Large intestine (tissue), 3 donors: ENCODE data around the gene CLPTM1. TPM values are rescaled to one million over a fixed set of nuclear protein-coding genes. Genes with fewer than 3 reads are reported as not detected.

Source experiments
- DNase-seq, 2 donors: peaks; one replicate each; pipeline versions ENCODE4 v3.0.0 to v3.0.0-alpha.2; 2013
- H3K27ac ChIP-seq: one replicate; pipeline ENCODE4 v1.5.1; 2013; ENCODE audit warnings: low read length
- H3K27me3 ChIP-seq: 2 replicates; pipeline ENCODE4 v1.6.1; 2013; ENCODE audit warnings: low read length; ENCODE audit not compliant: control insufficient read depth, insufficient read depth
- H3K36me3 ChIP-seq: 2 replicates; pipeline ENCODE4 v1.6.1; 2013; ENCODE audit warnings: low read length; ENCODE audit not compliant: control insufficient read depth, insufficient read depth
- H3K4me1 ChIP-seq: one replicate; pipeline ENCODE4 v1.6.1; 2013; ENCODE audit warnings: low read length; ENCODE audit not compliant: control insufficient read depth, insufficient read depth
- H3K4me3 ChIP-seq: one replicate; pipeline ENCODE4 v1.5.1; 2013; ENCODE audit warnings: low read length
- H3K9me3 ChIP-seq: one replicate; pipeline ENCODE4 v1.6.1; 2013; ENCODE audit warnings: mild to moderate bottlenecking, low read depth, low read length, moderate library complexity; ENCODE audit not compliant: control insufficient read depth
- WGBS: methylation state at CpG from one replicate; pipeline ENCODE4 v1.1.5; 2013; ENCODE audit warnings: low lambda C conversion rate; ENCODE audit not compliant: insufficient coverage; 5-methylcytosine and 5-hydroxymethylcytosine counted together
- polyA plus RNA-seq: library from polyadenylated mRNA; unstranded; fragments of 120-200 nt; gene quantifications from one replicate; pipeline ENCODE4 v1.2.1, GENCODE V29; 2013

Gene CLPTM1
- polyA plus RNA-seq, 1 donor = 91.6 TPM

- Histone ChIP-seq H3K4me3 (no peak overlapping the region), H3K36me3 (peaks cover 21% of the 10 kb centered on the region)
Observed at GRCh38 chr19:45027371-45027770, 72.2 kb downstream of the CLPTM1 start.

GRCh38 chr19:45030825-45031224 lies 75.6 kb downstream of the CLPTM1 start:
- Histone ChIP-seq H3K27ac (no peak overlapping the region), H3K9me3 (no peaks in the 10 kb centered on the region), H3K36me3 (peaks cover 37% of the 10 kb centered on the region), H3K4me1 (no peaks in the 10 kb centered on the region), H3K4me3 (no peak overlapping the region), H3K27me3 (no peaks in the 10 kb centered on the region)
- no peak for DNase-seq
- WGBS = 88% methylated on average over 2 of the region's 6 CpGs

More at GRCh38 chr19:45027371-45027770, 72.2 kb downstream of the CLPTM1 start:
- DNase-seq = no peak
- WGBS = 100% methylated on average over 2 of the region's 2 CpGs
- Histone ChIP-seq H3K4me1 (no peaks in the 10 kb centered on the region), H3K9me3 (no peaks in the 10 kb centered on the region), H3K27me3 (no peaks in the 10 kb centered on the region), H3K27ac (no peak overlapping the region)

- WGBS = no CpG with 5 or more reads among the region's 18 CpGs
- H3K27ac ChIP-seq = no peak overlapping the region
- H3K4me3 ChIP-seq = no peak overlapping the region
- no peaks in the 10 kb centered on the region for H3K9me3 ChIP-seq
- peaks cover 41% of the 10 kb centered on the region for H3K36me3 ChIP-seq
- H3K27me3 ChIP-seq = no peaks in the 10 kb centered on the region
- H3K4me1 ChIP-seq = no peaks in the 10 kb centered on the region
- no peak for DNase-seq
Observed at GRCh38 chr19:45032421-45032820, 77.2 kb downstream of the CLPTM1 start.

GRCh38 chr19:45035755-45036154 lies 80.6 kb downstream of the CLPTM1 start:
- no peaks in the 10 kb centered on the region for H3K27me3 ChIP-seq
- no peak overlapping the region for H3K27ac ChIP-seq
- H3K36me3 ChIP-seq = peaks cover 36% of the 10 kb centered on the region
- peaks cover 11% of the 10 kb centered on the region for H3K4me1 ChIP-seq
- no CpG with 5 or more reads among the region's 6 CpGs for WGBS
- DNase-seq = no peak
- no peak overlapping the region for H3K4me3 ChIP-seq
- H3K9me3 ChIP-seq = peaks cover 2% of the 10 kb centered on the region

- peaks cover 11% of the 10 kb centered on the region for H3K4me1 ChIP-seq
- WGBS = 100% methylated on average over 2 of the region's 37 CpGs
- H3K27me3 ChIP-seq = no peaks in the 10 kb centered on the region
- H3K27ac ChIP-seq = no peak overlapping the region
- no peak for DNase-seq
- no peak overlapping the region for H3K4me3 ChIP-seq
- H3K9me3 ChIP-seq = peaks cover 2% of the 10 kb centered on the region
- H3K36me3 ChIP-seq = peaks cover 46% of the 10 kb centered on the region
Observed at GRCh38 chr19:45037393-45038169, 82.4 kb downstream of the CLPTM1 start.

- Histone ChIP-seq H3K27me3 (no peaks in the 10 kb centered on the region), H3K4me3 (peak within 1 kb of the TSS; percentile 90), H3K27ac (peak within 1 kb of the TSS; percentile 90), H3K4me1 (peaks cover 11% of the 10 kb centered on the region), H3K36me3 (peaks cover 46% of the 10 kb centered on the region), H3K9me3 (peaks cover 2% of the 10 kb centered on the region)
- WGBS = 13% methylated on average over 8 of the region's 62 CpGs
- DNase-seq = peak; percentile 89 to 92
Observed at GRCh38 chr19:45038931-45039893, 84.0 kb downstream of the CLPTM1 start, which contains the start of gene CLASRP. Gene CLASRP, plus strand, starts transcription at chr19:45039045. Its CDS starts 1,168 bp downstream, at chr19:45040213.

GRCh38 chr19:45040059-45040771 lies 85.0 kb downstream of the CLPTM1 start:
- peaks cover 19% of the 10 kb centered on the region for H3K4me1 ChIP-seq
- H3K27ac ChIP-seq = no peak overlapping the region
- no peak for DNase-seq
- H3K27me3 ChIP-seq = no peaks in the 10 kb centered on the region
- WGBS = no CpG with 5 or more reads among the region's 19 CpGs
- H3K36me3 ChIP-seq = peaks cover 54% of the 10 kb centered on the region
- H3K9me3 ChIP-seq = peaks cover 2% of the 10 kb centered on the region
- peak overlapping the region; percentile 90 for H3K4me3 ChIP-seq

- Histone ChIP-seq H3K27me3 (no peaks in the 10 kb centered on the region), H3K27ac (no peak overlapping the region), H3K36me3 (peaks cover 50% of the 10 kb centered on the region), H3K4me3 (no peak overlapping the region), H3K9me3 (peaks cover 2% of the 10 kb centered on the region), H3K4me1 (peaks cover 28% of the 10 kb centered on the region)
- DNase-seq = no peak
- WGBS = no CpG with 5 or more reads among the region's 6 CpGs
Observed at GRCh38 chr19:45041125-45041524, 85.9 kb downstream of the CLPTM1 start.
